HG03457 (cell line): ENCODE results near the gene SPRR2B.
"Not testable (repeated sequence)": the region's sequence is repeated elsewhere in the genome, so short reads cannot be mapped to it uniquely, and the experiment has no call there.

Experiments
- ATAC-seq: cut with Tn5 transposase; IDR thresholded peaks from one replicate; pipeline ENCODE4 v1.9.1; 2021; ENCODE audit warnings: moderate number of reproducible peaks; ENCODE audit not compliant: unreplicated experiment

Gene SPRR2B

GRCh38 chr1:153035211-153035610 is 36.2 kb downstream of the SPRR2B start:
- no peak for ATAC-seq

DNA sequence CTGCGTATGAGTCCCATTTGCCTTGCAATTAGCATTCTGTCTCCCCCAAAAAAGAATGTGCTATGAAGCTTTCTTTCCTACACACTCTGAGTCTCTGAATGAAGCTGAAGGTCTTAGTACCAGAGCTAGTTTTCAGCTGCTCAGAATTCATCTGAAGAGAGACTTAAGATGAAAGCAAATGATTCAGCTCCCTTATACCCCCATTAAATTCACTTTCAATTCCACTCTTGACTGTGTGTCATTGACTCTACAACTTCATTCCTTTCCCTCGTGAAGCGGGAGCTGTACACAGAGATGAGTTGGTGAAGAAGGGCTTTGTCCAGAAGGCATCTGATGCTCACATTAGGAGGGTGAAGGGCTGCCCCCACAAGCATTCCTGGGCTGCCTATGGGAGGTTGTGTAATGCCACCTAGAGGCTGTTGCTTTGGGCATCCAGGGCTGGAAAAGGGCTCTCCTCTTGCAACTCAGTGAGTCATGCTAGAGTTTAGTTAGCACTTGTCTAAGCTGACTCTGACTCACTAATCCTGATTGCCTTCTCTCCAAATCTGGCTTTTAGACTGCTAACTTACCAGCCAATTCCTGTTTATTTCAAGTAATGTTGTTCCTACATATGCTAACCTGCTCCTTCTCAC is 38.6 kb downstream of the SPRR2B start:
- ATAC-seq, result no peak

GRCh38 chr1:153032073-153032472 is 39.3 kb downstream of the SPRR2B start:
- ATAC-seq, result no peak

DNA sequence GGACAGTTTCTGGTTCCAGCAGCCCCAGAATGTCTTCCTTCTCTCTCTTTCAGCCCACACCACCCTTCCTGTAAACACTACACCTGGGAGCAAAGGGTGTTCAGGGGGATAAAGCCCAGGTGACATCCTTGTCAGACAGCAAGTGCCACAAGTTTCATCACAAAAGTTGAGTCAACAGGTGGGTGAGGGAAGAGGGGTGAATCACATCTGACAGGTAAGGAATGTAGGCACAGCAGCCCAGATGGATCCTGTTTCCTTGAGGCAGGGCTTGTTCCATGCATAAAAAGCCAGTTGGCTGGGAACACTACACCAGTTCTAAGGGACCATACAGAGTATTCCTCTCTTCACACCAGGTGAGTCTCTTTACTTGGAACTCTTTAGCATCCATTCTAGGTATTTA is 40.5 kb downstream of the SPRR2B start, which contains the start of gene SPRR1B:
TSS of gene SPRR1B (plus strand) at position 309 of the 400 bp plus-strand sequence. CDS start 1,143 bp downstream, outside the sequence.
- ATAC-seq, result no peak

DNA sequence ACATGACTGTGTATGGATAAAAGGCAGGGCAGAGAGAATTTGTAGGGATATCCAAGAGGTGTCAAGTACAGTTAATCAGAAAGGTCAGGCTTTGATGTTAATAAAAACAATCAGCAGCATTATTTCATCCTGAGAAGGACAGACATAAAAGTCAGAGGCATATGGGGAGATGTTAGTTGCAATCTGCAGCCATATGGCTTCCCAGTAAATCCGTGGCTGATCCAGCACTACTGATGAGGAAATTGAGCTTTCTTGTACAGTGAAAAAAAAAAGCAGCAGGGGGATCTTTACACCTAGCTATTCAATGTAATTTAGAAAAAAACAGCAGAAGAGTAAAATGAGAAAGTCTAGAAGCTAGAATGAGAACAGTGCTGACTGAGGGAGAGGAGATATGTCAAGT is 42.6 kb downstream of the SPRR2B start:
- ATAC-seq, result no peak

DNA sequence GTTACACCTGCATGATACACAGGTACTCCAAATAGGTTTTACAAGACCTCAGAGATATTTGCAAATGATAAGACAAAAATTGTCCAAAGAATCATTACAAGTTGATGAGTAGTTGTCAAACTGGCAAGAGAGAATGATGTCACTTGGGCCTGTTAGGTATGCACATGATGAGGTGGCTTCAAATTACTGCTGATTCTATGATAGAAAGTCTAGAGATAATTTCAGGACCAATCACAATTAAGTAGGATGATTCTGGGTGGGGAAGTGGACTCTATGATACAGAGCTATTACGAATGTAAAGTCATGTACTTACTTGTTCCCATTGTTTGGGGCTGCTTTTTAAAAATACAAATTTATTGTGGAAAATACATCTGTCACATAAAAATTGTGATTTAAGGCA is 45.6 kb downstream of the SPRR2B start:
- ATAC-seq, result no peak

- no peak for ATAC-seq
Measured at GRCh38 chr1:153024413-153024812, 47.0 kb downstream of the SPRR2B start.

DNA sequence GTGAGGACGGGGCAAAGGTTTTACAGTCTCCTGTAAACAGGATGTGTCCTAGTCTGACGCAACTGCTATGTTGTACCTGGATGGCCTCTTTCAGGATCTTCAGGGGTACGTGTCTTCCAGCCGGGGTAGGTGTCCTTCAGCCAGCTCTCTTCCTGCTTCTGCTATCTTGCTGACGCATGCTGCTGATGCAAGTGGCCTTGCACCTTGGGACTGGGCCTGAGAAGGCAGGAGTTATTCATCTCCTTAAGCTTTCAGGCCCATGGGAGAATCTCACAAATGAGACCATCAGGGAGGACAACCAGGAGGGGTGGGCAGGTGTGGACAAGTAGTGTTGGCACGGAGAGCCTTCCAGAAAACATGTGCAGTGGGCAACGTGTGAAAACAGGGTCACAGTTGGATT is 48.3 kb downstream of the SPRR2B start:
- no peak for ATAC-seq

DNA sequence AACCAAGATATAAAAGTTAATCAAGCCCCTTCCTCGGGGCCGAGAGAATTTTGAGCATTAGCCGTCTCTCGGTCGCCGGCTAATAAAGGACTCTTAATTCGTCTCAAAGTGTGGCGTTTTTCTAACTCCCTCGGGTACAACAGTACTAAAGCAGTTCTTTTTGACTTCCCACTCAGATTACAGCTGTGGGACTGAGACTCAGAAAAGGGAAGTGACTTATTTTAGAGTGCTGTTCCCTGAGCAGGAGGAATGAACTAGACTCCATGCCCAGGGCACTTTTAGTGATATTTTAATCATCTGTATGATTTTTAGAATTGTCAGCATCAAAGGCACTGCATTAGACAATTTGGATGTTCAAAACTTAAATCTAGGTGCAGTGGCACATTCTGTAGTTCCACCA is 49.1 kb downstream of the SPRR2B start:
- not testable (repeated sequence) for ATAC-seq

DNA sequence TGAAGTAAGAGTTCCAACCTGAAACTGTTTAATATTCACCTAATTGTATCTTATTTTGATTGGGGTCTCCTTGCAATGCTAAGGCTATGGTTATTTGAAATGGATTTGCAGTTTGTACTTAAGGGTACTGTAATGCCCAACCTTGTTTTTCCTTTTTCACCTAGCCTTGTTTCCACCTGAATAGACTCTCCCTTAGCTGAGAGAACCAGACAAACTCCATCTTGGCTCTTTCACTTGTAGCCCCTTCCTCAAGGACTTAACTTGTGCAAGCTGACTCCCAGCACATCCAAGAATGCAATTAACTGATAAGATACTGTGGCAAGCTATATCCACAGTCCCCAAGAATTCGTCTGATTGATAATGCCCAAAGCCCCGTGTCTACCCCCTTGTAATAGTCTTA is 49.6 kb downstream of the SPRR2B start:
- not testable (repeated sequence) for ATAC-seq
